ENCODE results near the gene CLEC4G.

The CLEC4G gene

GRCh38 chr19:7699417-7700401 lies 32.2 kb downstream of the CLEC4G start:
- in situ Hi-C loops (cut with HindIII; ENCODE audit: low sequenced_read_pairs): loop anchor here (25.0 kb wide), 1 partner anchor 163 kb away; the partner anchor contains the start of gene PRR36

GRCh38 chr19:7699003-7699402 lies 32.9 kb downstream of the CLEC4G start:
- in situ Hi-C loops (cut with HindIII; ENCODE audit: low sequenced_read_pairs): no loop called here

- in situ Hi-C loops (cut with HindIII; ENCODE audit: low sequenced_read_pairs): no loop called here
Measured at GRCh38 chr19:7698583-7698982, 33.3 kb downstream of the CLEC4G start.

GRCh38 chr19:7697721-7698287 lies 34.1 kb downstream of the CLEC4G start:
- in situ Hi-C loops (cut with HindIII; ENCODE audit: low sequenced_read_pairs): no loop called here

GRCh38 chr19:7694499-7694898 lies 37.4 kb downstream of the CLEC4G start:
- in situ Hi-C loops (cut with HindIII; ENCODE audit: low sequenced_read_pairs): no loop called here

GRCh38 chr19:7692417-7693088 lies 39.4 kb downstream of the CLEC4G start:
- in situ Hi-C loops (cut with HindIII; ENCODE audit: low sequenced_read_pairs): no loop called here

GRCh38 chr19:7691497-7691896 lies 40.4 kb downstream of the CLEC4G start:
- in situ Hi-C loops (cut with HindIII; ENCODE audit: low sequenced_read_pairs): no loop called here

- in situ Hi-C loops (cut with HindIII; ENCODE audit: low sequenced_read_pairs): no loop called here
Measured at GRCh38 chr19:7690779-7691258, 41.1 kb downstream of the CLEC4G start.

- in situ Hi-C loops (cut with HindIII; ENCODE audit: low sequenced_read_pairs): no loop called here
Measured at GRCh38 chr19:7689165-7689564, 42.7 kb downstream of the CLEC4G start.

- in situ Hi-C loops (cut with HindIII; ENCODE audit: low sequenced_read_pairs): no loop called here
Measured at GRCh38 chr19:7687177-7687576, 44.7 kb downstream of the CLEC4G start.

- in situ Hi-C loops (cut with HindIII; ENCODE audit: low sequenced_read_pairs): no loop called here
Measured at GRCh38 chr19:7685546-7686445, 46.1 kb downstream of the CLEC4G start.

GRCh38 chr19:7682175-7682855 lies 49.6 kb downstream of the CLEC4G start:
- in situ Hi-C loops (cut with HindIII; ENCODE audit: low sequenced_read_pairs): no loop called here

GRCh38 chr19:7681340-7682174 lies 50.4 kb downstream of the CLEC4G start:
- in situ Hi-C loops (cut with HindIII; ENCODE audit: low sequenced_read_pairs): no loop called here

- in situ Hi-C loops (cut with HindIII; ENCODE audit: low sequenced_read_pairs): no loop called here
Measured at GRCh38 chr19:7680606-7681339, 51.1 kb downstream of the CLEC4G start, which contains the start of gene TRAPPC5. Gene TRAPPC5, plus strand, starts transcription at chr19:7680833. Its CDS starts 1,421 bp downstream, at chr19:7682254.

- in situ Hi-C loops (cut with HindIII; ENCODE audit: low sequenced_read_pairs): no loop called here
Measured at GRCh38 chr19:7679771-7680605, 51.9 kb downstream of the CLEC4G start.

GRCh38 chr19:7678971-7679751 lies 52.7 kb downstream of the CLEC4G start:
- in situ Hi-C loops (cut with HindIII; ENCODE audit: low sequenced_read_pairs): no loop called here

Data from DLD1 (cell line).